Measurements from ENCODE around the gene EPO.

DNA sequence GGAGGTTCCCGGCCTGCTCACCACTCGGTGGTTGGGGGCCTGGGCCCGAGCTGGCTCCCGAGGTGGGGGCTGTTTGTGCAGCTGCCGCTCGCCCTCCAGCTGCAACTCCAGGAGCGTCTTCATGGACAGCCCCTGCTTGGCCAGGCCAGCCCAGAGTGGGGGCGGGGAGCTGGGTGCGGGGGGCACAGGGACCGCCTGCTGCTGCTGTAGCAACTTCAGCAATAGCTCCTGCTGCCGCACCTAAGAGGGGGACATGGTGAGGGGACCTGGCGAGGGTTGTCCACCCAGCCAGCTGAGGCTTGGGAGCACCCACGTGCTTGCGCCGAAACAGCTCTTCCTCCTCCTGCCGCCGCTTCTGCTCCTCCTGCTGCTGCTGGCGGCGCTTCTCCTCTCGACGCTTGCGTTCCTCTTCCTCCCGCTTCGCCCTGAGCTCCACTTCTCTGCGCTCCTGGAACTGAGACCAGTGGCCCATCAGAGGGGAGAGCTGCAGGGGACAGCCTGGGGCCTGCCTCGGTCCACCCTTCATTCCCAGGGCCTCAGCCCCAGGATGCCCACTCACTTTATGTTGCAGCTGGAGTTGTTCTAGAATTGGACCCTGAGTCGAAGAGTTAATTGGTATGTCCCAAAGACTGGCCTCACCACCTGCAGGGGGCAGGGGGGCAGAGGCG lies 37.1 kb upstream of the EPO start:
- TF ChIP-seq, protein P1, sequence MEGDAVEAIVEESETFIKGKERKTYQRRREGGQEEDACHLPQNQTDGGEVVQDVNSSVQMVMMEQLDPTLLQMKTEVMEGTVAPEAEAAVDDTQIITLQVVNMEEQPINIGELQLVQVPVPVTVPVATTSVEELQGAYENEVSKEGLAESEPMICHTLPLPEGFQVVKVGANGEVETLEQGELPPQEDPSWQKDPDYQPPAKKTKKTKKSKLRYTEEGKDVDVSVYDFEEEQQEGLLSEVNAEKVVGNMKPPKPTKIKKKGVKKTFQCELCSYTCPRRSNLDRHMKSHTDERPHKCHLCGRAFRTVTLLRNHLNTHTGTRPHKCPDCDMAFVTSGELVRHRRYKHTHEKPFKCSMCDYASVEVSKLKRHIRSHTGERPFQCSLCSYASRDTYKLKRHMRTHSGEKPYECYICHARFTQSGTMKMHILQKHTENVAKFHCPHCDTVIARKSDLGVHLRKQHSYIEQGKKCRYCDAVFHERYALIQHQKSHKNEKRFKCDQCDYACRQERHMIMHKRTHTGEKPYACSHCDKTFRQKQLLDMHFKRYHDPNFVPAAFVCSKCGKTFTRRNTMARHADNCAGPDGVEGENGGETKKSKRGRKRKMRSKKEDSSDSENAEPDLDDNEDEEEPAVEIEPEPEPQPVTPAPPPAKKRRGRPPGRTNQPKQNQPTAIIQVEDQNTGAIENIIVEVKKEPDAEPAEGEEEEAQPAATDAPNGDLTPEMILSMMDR (IDR thresholded peaks at IDR 0.05) = no peak
- TF ChIP-seq POLR2AphosphoS5 (IDR thresholded peaks at IDR 0.05) = no peak

Measured in suprapubic skin (tissue), 3 donors.